ENCODE results near the gene PODNL1.
A peak's percentile ranks its signal among the peaks of the same experiment; 100 is the strongest.

Gene PODNL1

GRCh38 chr19:13956365-13956744 is 18.1 kb upstream of the PODNL1 start:
- DNase-seq = no peak

- DNase-seq = no peak
These were observed 17.6 kb upstream of the PODNL1 start for GRCh38 chr19:13955662-13956364.

GRCh38 chr19:13954185-13954584 is 16.0 kb upstream of the PODNL1 start:
- no peak for DNase-seq

DNA sequence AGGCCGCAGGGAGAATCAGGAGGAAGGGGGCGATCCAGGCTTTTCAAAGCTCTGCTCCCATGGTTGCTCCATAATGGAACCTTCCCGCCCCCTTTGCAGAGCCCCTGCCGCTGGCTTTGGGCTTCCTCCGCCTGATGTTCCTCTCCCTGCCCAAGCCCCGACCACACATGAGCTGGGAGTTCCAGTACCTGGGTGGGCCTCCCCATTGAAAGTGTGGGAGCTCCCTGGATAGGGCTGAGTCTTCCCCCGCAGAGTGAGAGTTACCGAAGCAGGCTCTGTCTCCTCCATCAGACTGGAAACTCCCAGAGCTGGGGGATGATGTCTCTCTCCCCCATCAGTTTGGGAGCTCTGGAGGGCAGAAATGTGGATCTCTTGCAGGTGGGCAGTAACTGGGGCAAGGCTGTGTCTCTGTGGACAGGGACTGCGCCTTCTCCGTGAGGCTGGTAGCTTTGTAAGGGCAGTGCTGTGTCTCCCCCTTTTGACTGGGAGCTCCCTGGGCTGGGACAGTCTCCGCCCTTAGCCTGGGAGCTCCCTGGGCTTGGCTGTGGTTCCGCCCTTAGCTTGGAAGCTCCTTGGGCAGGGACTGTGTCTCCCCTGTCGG is 14.8 kb upstream of the PODNL1 start:
- DNase-seq = no peak

DNA sequence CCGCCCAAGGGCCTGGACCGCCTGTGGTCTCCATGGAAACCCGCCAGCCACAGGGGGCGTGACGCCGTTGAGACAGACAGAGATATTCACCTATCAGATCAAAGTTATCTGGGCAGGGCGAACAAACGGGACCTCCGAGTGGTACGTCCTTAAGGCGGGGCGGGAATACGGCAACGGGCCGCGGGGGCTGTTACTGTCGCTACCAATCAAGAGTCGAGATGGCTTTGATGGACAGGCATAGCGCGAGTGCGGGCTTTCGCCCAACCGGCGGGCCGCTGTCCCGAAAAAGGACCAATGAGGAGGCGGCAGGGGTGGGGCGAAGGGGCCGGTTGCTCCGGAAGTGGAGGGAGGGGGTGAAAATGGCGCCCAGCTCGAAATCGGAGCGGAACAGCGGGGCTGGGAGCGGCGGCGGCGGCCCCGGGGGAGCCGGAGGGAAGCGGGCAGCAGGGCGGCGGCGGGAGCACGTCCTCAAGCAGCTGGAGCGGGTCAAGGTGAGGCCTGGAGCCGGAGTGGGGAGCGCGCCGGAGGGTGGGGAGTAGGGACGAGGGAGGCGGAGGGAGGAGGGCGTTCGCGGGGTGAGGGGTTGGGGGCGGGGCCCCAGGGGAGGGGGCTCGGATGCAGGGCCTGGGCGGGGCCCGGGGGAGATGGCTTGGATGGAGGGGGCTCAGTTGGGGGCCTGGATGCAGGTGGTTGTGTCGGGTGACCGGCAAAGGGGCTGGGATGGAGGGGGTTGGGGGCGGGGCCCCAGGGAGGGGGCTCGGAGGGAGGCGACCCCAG is 14.1 kb upstream of the PODNL1 start, which contains the start of gene DCAF15:
DCAF15 (plus strand) TSS at position 356 of the 777 bp plus-strand sequence; CDS start at position 360, 4 bp downstream.
- peak; percentile 100 for DNase-seq

GRCh38 chr19:13951799-13952153 is 13.6 kb upstream of the PODNL1 start:
- DNase-seq = no peak

DNA sequence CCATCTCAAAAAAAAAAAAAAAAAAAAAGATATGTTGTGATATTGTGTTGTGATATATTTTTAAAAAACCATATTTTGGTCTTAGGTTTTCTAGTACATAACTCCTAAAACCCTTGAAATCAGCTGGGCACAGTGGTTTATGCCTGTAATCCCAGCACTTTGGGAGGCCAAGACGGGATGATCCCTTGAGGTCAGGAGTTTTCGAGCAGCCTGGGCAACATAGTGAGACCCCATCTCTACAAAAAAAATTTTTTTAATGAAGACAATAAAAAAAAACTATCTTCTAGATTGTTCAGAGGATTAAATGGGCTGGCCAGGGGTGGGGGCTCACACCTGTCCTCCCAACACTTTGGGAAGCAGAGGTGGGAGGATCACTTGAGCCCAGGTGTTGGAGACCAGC is 12.8 kb upstream of the PODNL1 start:
- no peak for DNase-seq

- no peak for DNase-seq
These were observed 8.2 kb upstream of the PODNL1 start for GRCh38 chr19:13946414-13946813.

- no peak for DNase-seq
These were observed 3.9 kb upstream of the PODNL1 start for GRCh38 chr19:13942023-13942684.

GRCh38 chr19:13937479-13938300 is 527 bp downstream of the PODNL1 start:
- DNase-seq = no peak

- no peak for DNase-seq
These were observed 2.3 kb downstream of the PODNL1 start for GRCh38 chr19:13935765-13936510.

DNA sequence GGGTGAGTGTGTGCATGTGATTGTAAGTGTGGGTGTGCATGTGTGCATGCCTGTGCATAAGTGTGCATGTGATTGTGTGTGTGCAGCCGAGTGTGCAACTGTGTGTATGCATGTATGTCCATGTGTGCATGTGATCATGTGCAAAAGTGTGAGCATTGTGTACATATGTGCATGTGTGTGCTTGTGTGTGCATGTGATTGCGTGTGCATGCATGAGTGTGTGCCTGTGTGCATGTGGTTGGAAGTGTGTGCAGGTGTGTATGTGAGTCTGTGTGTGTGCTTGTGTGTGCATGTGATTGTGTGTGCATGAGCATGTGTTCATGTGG is 3.5 kb downstream of the PODNL1 start:
- DNase-seq = no peak

GRCh38 chr19:13932911-13933393 is 5.3 kb downstream of the PODNL1 start:
- DNase-seq = no peak

DNA sequence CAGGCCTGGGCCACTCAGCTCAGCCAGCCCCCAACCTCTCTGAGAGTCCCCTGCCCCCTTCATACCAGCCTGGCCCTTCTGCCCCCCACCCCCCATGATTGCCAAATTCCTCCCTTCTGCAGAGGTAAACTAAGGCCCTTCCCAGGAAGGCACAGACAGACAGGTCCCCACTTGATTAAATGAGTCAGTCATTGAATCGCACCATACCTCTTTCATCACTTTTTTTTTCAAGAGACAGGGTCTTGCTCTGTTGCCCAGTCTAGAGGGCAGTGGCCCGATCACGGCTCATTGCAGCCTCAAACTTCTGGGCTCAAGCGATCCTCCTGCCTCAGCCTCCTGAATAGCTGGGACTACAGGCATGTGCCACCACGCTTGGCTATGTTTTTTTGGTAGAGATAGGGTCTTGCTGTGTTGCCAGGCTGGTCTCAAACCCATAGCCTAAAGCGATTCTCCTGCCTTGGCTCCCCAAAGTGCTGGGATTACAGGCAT is 6.0 kb downstream of the PODNL1 start:
- no peak for DNase-seq

DNA sequence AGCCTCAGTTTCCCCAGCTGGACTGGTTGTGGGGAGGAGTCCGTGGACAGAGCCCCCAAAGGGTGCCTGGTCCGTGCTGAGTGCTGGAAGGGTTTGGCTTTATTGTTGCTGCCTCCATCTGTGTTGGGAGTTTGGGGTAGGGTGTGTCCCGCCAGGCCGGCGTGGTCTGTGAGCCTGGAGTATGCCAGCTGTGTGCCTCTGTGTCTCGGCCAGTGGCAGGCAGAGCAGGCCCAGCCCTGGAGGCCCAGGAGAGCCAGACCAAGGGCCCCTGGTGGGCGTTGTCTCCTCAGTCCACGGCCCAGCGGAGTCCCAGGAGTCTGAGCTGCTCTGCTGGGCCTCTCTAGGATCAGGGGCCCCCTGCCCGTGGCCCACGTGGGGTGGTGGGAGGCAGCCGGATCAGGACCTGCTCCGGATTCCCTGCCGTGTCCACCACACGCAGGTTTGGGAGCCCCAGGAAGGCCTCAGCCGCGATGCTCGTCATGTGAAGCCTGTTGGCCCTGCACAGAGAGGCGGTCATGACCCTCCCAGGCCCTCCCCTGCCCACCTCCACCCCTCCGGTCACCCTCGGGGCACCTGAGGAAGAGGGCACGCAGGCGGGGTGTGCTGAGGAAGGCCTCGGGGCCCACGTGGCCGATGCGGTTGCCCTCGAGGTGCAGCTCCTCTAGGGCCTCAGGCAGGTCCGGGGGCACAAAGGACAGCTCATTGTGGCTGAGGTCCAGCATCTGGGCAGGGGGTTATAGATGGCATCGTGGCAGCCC is 6.6 kb downstream of the PODNL1 start:
- DNase-seq = no peak

DNA sequence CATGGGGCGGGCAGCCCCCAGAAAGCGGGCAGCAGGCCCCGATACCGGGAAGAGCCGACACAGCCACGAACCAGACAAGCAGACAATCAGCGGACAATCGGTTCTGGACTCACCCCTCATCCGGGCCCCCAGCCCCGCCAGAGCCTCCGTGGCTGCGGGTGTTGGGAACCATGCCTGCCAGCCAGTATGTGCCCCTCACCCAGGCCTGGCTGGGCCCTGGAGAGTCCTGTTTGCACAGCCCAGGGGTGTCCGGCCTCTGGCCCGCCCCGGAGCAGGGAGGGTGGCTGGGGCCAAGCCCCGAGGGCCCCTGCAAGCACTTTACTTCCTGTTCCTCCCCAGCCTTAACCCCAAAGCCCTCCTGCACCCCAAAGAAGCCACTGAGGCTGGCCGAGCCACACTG is 7.8 kb downstream of the PODNL1 start:
- DNase-seq = no peak

DNA sequence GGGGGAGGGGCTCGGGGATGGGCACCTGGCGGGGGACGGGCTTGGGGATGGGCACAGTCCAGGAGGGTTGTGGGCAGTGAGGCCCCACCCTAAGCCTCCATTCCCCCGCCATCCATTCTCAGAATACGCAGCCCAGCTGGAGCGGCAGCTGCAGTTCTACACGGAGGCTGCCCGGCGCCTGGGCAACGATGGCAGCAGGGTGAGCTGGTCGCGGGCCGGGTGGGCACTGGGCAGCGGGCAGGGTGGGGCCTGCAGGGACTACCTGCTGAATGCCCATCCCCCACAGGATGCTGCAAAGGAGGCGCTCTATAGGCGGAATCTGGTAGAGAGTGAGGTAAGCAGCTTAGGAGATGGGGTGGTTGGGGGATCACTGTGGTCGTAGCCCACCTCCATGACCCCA is 8.3 kb downstream of the PODNL1 start:
- no peak for DNase-seq

DNA sequence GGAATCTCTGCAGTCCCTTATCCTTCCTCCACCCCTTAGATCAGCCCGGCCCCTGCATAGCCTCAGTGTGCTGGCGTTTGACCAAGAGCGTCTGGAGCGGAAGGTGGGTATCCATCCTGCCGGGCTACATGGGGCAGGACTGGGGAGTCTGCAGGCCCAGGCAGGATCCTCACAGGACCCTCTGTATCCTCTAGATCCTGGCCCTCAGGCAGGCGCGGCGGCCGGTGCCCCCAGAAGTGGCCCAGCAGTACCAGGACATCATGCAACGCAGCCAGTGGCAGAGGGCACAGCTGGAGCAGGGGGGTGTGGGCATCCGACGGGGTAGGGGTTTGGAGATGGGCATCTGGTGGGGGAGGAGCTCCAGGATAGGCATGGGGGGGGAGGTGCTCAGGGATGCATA is 8.9 kb downstream of the PODNL1 start:
- no peak for DNase-seq

DNA sequence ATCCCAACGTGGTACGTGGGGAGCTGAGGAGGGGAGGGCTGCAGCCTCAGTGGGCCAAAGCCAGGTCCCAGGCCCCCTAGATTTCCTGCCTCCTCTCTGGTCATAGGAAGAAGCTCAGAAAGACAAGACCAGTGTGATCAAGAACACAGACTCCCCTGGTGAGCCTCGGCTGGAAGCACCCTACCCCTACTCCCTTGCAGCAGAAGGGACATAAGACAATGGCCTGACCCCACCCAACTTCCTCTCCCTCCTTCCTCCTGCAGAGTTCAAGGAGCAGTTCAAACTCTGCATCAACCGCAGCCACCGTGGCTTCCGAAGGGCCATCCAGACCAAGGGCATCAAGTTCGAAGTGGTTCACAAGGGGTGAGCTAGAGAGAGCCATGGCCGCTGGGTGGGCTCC is 11.5 kb downstream of the PODNL1 start:
- no peak for DNase-seq

DNA sequence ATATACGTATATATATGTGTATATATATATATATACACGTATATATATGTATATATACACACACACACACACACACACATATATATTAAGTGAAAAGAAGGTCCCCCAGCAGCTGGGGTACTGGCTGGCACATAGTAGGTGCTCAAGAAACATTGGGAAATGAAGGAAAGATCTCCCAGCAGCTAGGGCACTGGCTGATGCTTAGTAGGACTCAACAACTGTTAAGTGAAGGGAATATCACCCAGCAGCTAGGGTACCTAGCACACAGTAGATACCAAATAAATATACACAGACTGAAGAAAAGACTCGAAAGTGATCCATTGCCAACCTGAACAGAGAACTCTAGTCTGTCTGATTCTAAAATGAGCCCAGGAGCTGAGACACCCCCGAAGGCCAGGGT is 12.2 kb downstream of the PODNL1 start:
- DNase-seq = no peak
